HepG2 (cell line): ENCODE measurements around the gene TAF13. TPM values are rescaled to one million over a fixed set of nuclear protein-coding genes. Genes with fewer than 3 reads are reported as not detected.

ENCODE experiments used
- ARID5B ChIP-seq: IDR thresholded peaks from 2 replicates; pipeline ENCODE4 v1.4.0; 2020; ENCODE audit warnings: mild to moderate bottlenecking, missing genetic modification reagents
- ATF7-NPFF ChIP-seq: sonication (generic); formaldehyde crosslinking; IDR thresholded peaks from 2 replicates; pipeline ENCODE4 v1.8.1; 2023; ENCODE audit warnings: mild to moderate bottlenecking, low read depth, missing genetic modification reagents, moderate library complexity
- BRF2 ChIP-seq: sonication (generic); formaldehyde crosslinking; IDR thresholded peaks from 2 replicates; pipeline ENCODE4 v1.8.1; 2022; ENCODE audit warnings: mild to moderate bottlenecking, missing genetic modification reagents
- NFAT5 ChIP-seq: sonication (generic); formaldehyde crosslinking; IDR thresholded peaks from 2 replicates; pipeline ENCODE4 v1.4.0; 2020; ENCODE audit warnings: missing genetic modification reagents
- PBX2 ChIP-seq: IDR thresholded peaks from 2 replicates; pipeline ENCODE4 v1.6.1; 2016; ENCODE audit warnings: control low read depth
- PLRG1 ChIP-seq: fragments of 450-650 bp; conservative IDR thresholded peaks from 2 replicates; pipeline ENCODE4 v1.6.1; 2016
- PLSCR1 ChIP-seq: sonication (generic); formaldehyde crosslinking; IDR thresholded peaks from 2 replicates; pipeline ENCODE4 v1.5.0; 2020; ENCODE audit warnings: missing genetic modification reagents, mild to moderate bottlenecking, borderline replicate concordance
- RAD51 ChIP-seq: fragments of 450-650 bp; IDR thresholded peaks from 2 replicates; pipeline ENCODE4 v1.6.1; 2016; ENCODE audit warnings: borderline replicate concordance
- SP4 ChIP-seq: sonication (generic); formaldehyde crosslinking; IDR thresholded peaks from 2 replicates; pipeline ENCODE4 v1.8.1; 2023; ENCODE audit warnings: mild to moderate bottlenecking, missing genetic modification reagents
- YEATS2 ChIP-seq: sonication (generic); formaldehyde crosslinking; IDR thresholded peaks from 2 replicates; pipeline ENCODE4 v1.4.0; 2020; ENCODE audit warnings: missing genetic modification reagents, borderline replicate concordance
- ZNF263 ChIP-seq: sonication (generic); formaldehyde crosslinking; IDR thresholded peaks from 2 replicates; pipeline ENCODE4 v1.4.0; 2020; ENCODE audit warnings: missing genetic modification reagents
- ZNF589 ChIP-seq: sonication (generic); formaldehyde crosslinking; conservative IDR thresholded peaks from 2 replicates; pipeline ENCODE4 v1.8.0; 2022; ENCODE audit warnings: mild to moderate bottlenecking, moderate library complexity, missing genetic modification reagents
- ZUFSP ChIP-seq: sonication (generic); formaldehyde crosslinking; IDR thresholded peaks from 2 replicates; pipeline ENCODE4 v1.9.0; 2021; ENCODE audit warnings: missing genetic modification reagents, mild to moderate bottlenecking, borderline replicate concordance
- polyA plus RNA-seq, 8 experiments: library from polyadenylated mRNA; depleted of rRNA in 3 of 8; stranded (reverse) in 7 of 8; unstranded in 1 of 8; fragments of >200 nt; fragmentation: Illumina TruSeq in 4 of 8; extraction: Trizol in 4 of 8; gene quantifications; 2 replicates each; pipeline versions ENCODE4 v1.2.1 to v1.2.3, GENCODE V29; 2011 to 2016; ENCODE audit warnings: low read depth in 4 of 8, missing spikeins in 1 of 8, mixed read lengths in 1 of 8; ENCODE audit not compliant: insufficient read depth in 1 of 8
- total RNA-seq, 5 experiments: library from RNA; depleted of rRNA; stranded (reverse); fragments of >200 nt; fragmentation: Illumina TruSeq; extraction: Trizol; gene quantifications; 2 replicates each; pipeline ENCODE4 v1.2.3, GENCODE V29; 2016; ENCODE audit warnings: low read depth in 1 of 5

The TAF13 gene
- total and polyA plus RNA-seq, 2 of the 13 experiments (the other 11 are each of a cell fraction or from before 2014, with no cell fraction given): 11.5 to 36.3 TPM

- TF ChIP-seq ARID5B (CRISPR knock-in tag) (peak; percentile 79), BRF2 (CRISPR knock-in tag) (peak; percentile 84), ZNF263 (CRISPR knock-in tag) (peak; percentile 48; the same call in 1 of the 2 replicates), ZNF589 (CRISPR knock-in tag) (0 out of 2 replicates have a peak, but pooled peaks have one; percentile 80), NFAT5 (CRISPR knock-in tag) (peak; percentile 77), PLSCR1 (no peak), PBX2 (CRISPR knock-in tag) (no peak), YEATS2 (CRISPR knock-in tag) (peak; percentile 96; the same call in 1 of the 2 replicates), SP4 (peak; percentile 88), PLRG1 (no peak), ZUFSP (CRISPR knock-in tag) (no peak), RAD51 (no peak), ATF7-NPFF (CRISPR knock-in tag) (peak; percentile 93)
These were observed 24.4 kb upstream of the TAF13 start (continued) for GRCh38 chr1:109099938-109100773.
